AG09319 (cell line): Measurements from ENCODE around the gene LCOR.

ENCODE experiments used
- DNase-seq: peaks from one replicate; pipeline ENCODE4 v3.0.0-alpha.2; 2010; ENCODE audit warnings: low read depth; ENCODE audit errors: extremely low read depth
- CTCF ChIP-seq: IDR thresholded peaks from 2 replicates; pipeline ENCODE4 v1.5.1; 2011; ENCODE audit warnings: low read depth, mild to moderate bottlenecking, inconsistent platforms, low read length, moderate library complexity

LCOR gene

GRCh38 chr10:96831200-96831866 lies 765 bp upstream of the LCOR start:
- no peak for TF ChIP-seq CTCF
- DNase-seq: no peak

- no peak for DNase-seq
- TF ChIP-seq CTCF: no peak
These were observed 672 bp downstream of the LCOR start for GRCh38 chr10:96832721-96833219.

- DNase-seq: no peak
- no peak for TF ChIP-seq CTCF
These were observed 1.3 kb downstream of the LCOR start for GRCh38 chr10:96833220-96834001.

- no peak for DNase-seq
- TF ChIP-seq CTCF: no peak
These were observed 2.0 kb downstream of the LCOR start for GRCh38 chr10:96834120-96834519.

- no peak for DNase-seq
- TF ChIP-seq CTCF: no peak
These were observed 3.8 kb downstream of the LCOR start for GRCh38 chr10:96835899-96836298.

- TF ChIP-seq CTCF: no peak
- DNase-seq: no peak
These were observed 6.4 kb downstream of the LCOR start for GRCh38 chr10:96838529-96838928.

- DNase-seq: no peak
- no peak for TF ChIP-seq CTCF
These were observed 8.9 kb downstream of the LCOR start for GRCh38 chr10:96840841-96841518.
